ELR (cell line): ENCODE results near the gene SH3BGRL2.
A peak's percentile ranks its signal among the peaks of the same experiment; 100 is the strongest.

Experiments used
- DNase-seq: peaks from one replicate; pipeline ENCODE4 v3.0.0-alpha.2; 2015; ENCODE audit warnings: low read depth

SH3BGRL2 gene

GRCh38 chr6:79699606-79700005 lies 68.5 kb downstream of the SH3BGRL2 start:
- DNase-seq: no peak

GRCh38 chr6:79702691-79703090 lies 71.6 kb downstream of the SH3BGRL2 start:
- no peak for DNase-seq

- DNase-seq: no peak
Observed at GRCh38 chr6:79704200-79704599, 73.1 kb downstream of the SH3BGRL2 start.

GRCh38 chr6:79705456-79705995 lies 74.4 kb downstream of the SH3BGRL2 start:
- no peak for DNase-seq

GRCh38 chr6:79706527-79706926 lies 75.4 kb downstream of the SH3BGRL2 start:
- DNase-seq: no peak

GRCh38 chr6:79707621-79708020 lies 76.5 kb downstream of the SH3BGRL2 start:
- DNase-seq: no peak

- no peak for DNase-seq
Observed at GRCh38 chr6:79708095-79708791, 77.1 kb downstream of the SH3BGRL2 start.

GRCh38 chr6:79710127-79710526 lies 79.0 kb downstream of the SH3BGRL2 start:
- DNase-seq: no peak

GRCh38 chr6:79711167-79711566 lies 80.0 kb downstream of the SH3BGRL2 start:
- no peak for DNase-seq

- no peak for DNase-seq
Observed at GRCh38 chr6:79712144-79712543, 81.0 kb downstream of the SH3BGRL2 start.

GRCh38 chr6:79712616-79713135 lies 81.5 kb downstream of the SH3BGRL2 start:
- DNase-seq: no peak

- DNase-seq: peak; percentile 59
Observed at GRCh38 chr6:79713701-79714322, 82.7 kb downstream of the SH3BGRL2 start.

- no peak for DNase-seq
Observed at GRCh38 chr6:79717989-79718388, 86.9 kb downstream of the SH3BGRL2 start.

GRCh38 chr6:79718509-79719247 lies 87.5 kb downstream of the SH3BGRL2 start:
- no peak for DNase-seq

- DNase-seq: peak; percentile 4
Observed at GRCh38 chr6:79719248-79719960, 88.3 kb downstream of the SH3BGRL2 start.

- DNase-seq: no peak
Observed at GRCh38 chr6:79724816-79725215, 93.7 kb downstream of the SH3BGRL2 start.

- DNase-seq: no peak
Observed at GRCh38 chr6:79731471-79731870, 100.3 kb downstream of the SH3BGRL2 start.

GRCh38 chr6:79733388-79733787 lies 102.3 kb downstream of the SH3BGRL2 start:
- DNase-seq: no peak

- DNase-seq: no peak
Observed at GRCh38 chr6:79734374-79734773, 103.2 kb downstream of the SH3BGRL2 start.

GRCh38 chr6:79735183-79735582 lies 104.1 kb downstream of the SH3BGRL2 start:
- no peak for DNase-seq

GRCh38 chr6:79737172-79737571 lies 106.0 kb downstream of the SH3BGRL2 start:
- DNase-seq: no peak

GRCh38 chr6:79742030-79742429 lies 110.9 kb downstream of the SH3BGRL2 start:
- no peak for DNase-seq
